ACC112 (cell line): ENCODE results near the gene JPT1.
"Not testable (repeated sequence)": the region's sequence is repeated elsewhere in the genome, so short reads cannot be mapped to it uniquely, and the experiment has no call there.

Source experiments
- H2AFZ ChIP-seq: fragments of 200-600 bp; sonication (generic); one replicate; pipeline ENCODE4 v1.6.0; 2017; ENCODE audit warnings: antibody characterized with exemption, low read length; ENCODE audit not compliant: unreplicated experiment
- H3K27ac ChIP-seq: fragments of 200-600 bp; sonication (generic); 2 replicates; pipeline ENCODE4 v1.5.1; 2014; ENCODE audit warnings: low read depth, mild to moderate bottlenecking, antibody characterized with exemption, low read length, moderate library complexity
- H3K27me3 ChIP-seq: fragments of 200-600 bp; sonication (generic); 2 replicates; pipeline ENCODE4 v1.6.1; 2014; ENCODE audit warnings: mild to moderate bottlenecking, antibody characterized with exemption, low read length, moderate library complexity, mixed read lengths; ENCODE audit not compliant: insufficient read depth
- H3K36me3 ChIP-seq: fragments of 200-600 bp; sonication (generic); 2 replicates; pipeline ENCODE4 v1.6.1; 2016; ENCODE audit warnings: mild to moderate bottlenecking, antibody characterized with exemption, low read length, moderate library complexity, mixed read lengths; ENCODE audit not compliant: insufficient read depth
- H3K4me1 ChIP-seq: fragments of 200-600 bp; sonication (generic); one replicate; pipeline ENCODE4 v1.6.1; 2016; ENCODE audit warnings: low read length, mixed read lengths; ENCODE audit not compliant: insufficient read depth, unreplicated experiment, control insufficient read depth
- H3K4me3 ChIP-seq: fragments of 200-600 bp; sonication (generic); 2 replicates; pipeline ENCODE4 v1.5.1; 2014; ENCODE audit warnings: mild to moderate bottlenecking, low read depth, low read length
- H3K79me2 ChIP-seq: fragments of 200-600 bp; sonication (generic); one replicate; pipeline ENCODE4 v1.6.0; 2016; ENCODE audit warnings: low read length; ENCODE audit not compliant: control insufficient read depth, unreplicated experiment, insufficient read depth

Gene JPT1

GRCh38 chr17:75181110-75181509 is 26.8 kb upstream of the JPT1 start:
- H3K4me1 ChIP-seq = peaks cover 3% of the 10 kb centered on the region
- H3K79me2 ChIP-seq = peaks cover 61% of the 10 kb centered on the region
- H3K36me3 ChIP-seq = peaks cover 5% of the 10 kb centered on the region; the same call in 1 of the 2 replicates
- H3K27ac ChIP-seq = no peak overlapping the region
- no peaks in the 10 kb centered on the region for H3K27me3 ChIP-seq
- H3K4me3 ChIP-seq = peak overlapping the region; percentile 97
- H2AFZ ChIP-seq = no peak overlapping the region

- no peak overlapping the region for H3K27ac ChIP-seq
- no peak overlapping the region for H2AFZ ChIP-seq
- no peak overlapping the region for H3K4me3 ChIP-seq
- H3K4me1 ChIP-seq = peaks cover 3% of the 10 kb centered on the region
- H3K27me3 ChIP-seq = no peaks in the 10 kb centered on the region
- peaks cover 14% of the 10 kb centered on the region for H3K36me3 ChIP-seq
- H3K79me2 ChIP-seq = peaks cover 82% of the 10 kb centered on the region
These were observed 24.1 kb upstream of the JPT1 start for GRCh38 chr17:75178453-75178852.

- no peak overlapping the region for H3K27ac ChIP-seq
- H3K4me3 ChIP-seq = no peak overlapping the region
- no peaks in the 10 kb centered on the region for H3K4me1 ChIP-seq
- H3K27me3 ChIP-seq = no peaks in the 10 kb centered on the region
- H3K79me2 ChIP-seq = peaks cover 83% of the 10 kb centered on the region
- peaks cover 22% of the 10 kb centered on the region for H3K36me3 ChIP-seq
- no peak overlapping the region for H2AFZ ChIP-seq
These were observed 22.3 kb upstream of the JPT1 start for GRCh38 chr17:75176625-75177024.

GRCh38 chr17:75174996-75175395 is 20.7 kb upstream of the JPT1 start:
- Histone ChIP-seq H3K27me3 (no peaks in the 10 kb centered on the region), H3K79me2 (peaks cover 79% of the 10 kb centered on the region), H3K4me3 (no peak overlapping the region), H3K4me1 (no peaks in the 10 kb centered on the region), H3K27ac (no peak overlapping the region), H3K36me3 (peaks cover 25% of the 10 kb centered on the region), H2AFZ (no peak overlapping the region)

- peaks cover 64% of the 10 kb centered on the region for H3K79me2 ChIP-seq
These were observed 19.2 kb upstream of the JPT1 start for GRCh38 chr17:75173526-75173925.

GRCh38 chr17:75168998-75169397 is 14.7 kb upstream of the JPT1 start:
- Histone ChIP-seq H3K4me1 (no peaks in the 10 kb centered on the region), H3K4me3 (no peak overlapping the region), H3K79me2 (peaks cover 27% of the 10 kb centered on the region), H3K36me3 (peaks cover 20% of the 10 kb centered on the region; the same call in 1 of the 2 replicates), H3K27me3 (no peaks in the 10 kb centered on the region), H2AFZ (no peak overlapping the region), H3K27ac (no peak overlapping the region)

More at GRCh38 chr17:75173526-75173925, 19.2 kb upstream of the JPT1 start:
- Histone ChIP-seq H2AFZ (no peak overlapping the region), H3K27me3 (no peaks in the 10 kb centered on the region), H3K36me3 (peaks cover 20% of the 10 kb centered on the region), H3K4me1 (no peaks in the 10 kb centered on the region), H3K4me3 (no peak overlapping the region), H3K27ac (no peak overlapping the region)

- H3K36me3 ChIP-seq = not testable (repeated sequence)
These were observed 10.3 kb upstream of the JPT1 start for GRCh38 chr17:75164606-75165005.

GRCh38 chr17:75163074-75163473 is 8.8 kb upstream of the JPT1 start:
- Histone ChIP-seq H3K79me2 (no peaks in the 10 kb centered on the region), H3K4me1 (peaks cover 15% of the 10 kb centered on the region), H3K27ac (no peak overlapping the region), H3K4me3 (no peak overlapping the region), H3K36me3 (peaks cover 3% of the 10 kb centered on the region; the same call in 1 of the 2 replicates), H2AFZ (no peak overlapping the region), H3K27me3 (no peaks in the 10 kb centered on the region)

More at GRCh38 chr17:75164606-75165005, 10.3 kb upstream of the JPT1 start:
- not testable (repeated sequence) for H2AFZ ChIP-seq, H3K79me2 ChIP-seq, H3K27ac ChIP-seq, H3K4me3 ChIP-seq, H3K27me3 ChIP-seq, H3K4me1 ChIP-seq

GRCh38 chr17:75160211-75160610 is 5.9 kb upstream of the JPT1 start:
- H3K36me3 ChIP-seq = no peaks in the 10 kb centered on the region
- no peak overlapping the region for H2AFZ ChIP-seq
- H3K27ac ChIP-seq = 0 out of 2 replicates have a peak overlapping the region, but pooled peaks have one; percentile 2
- H3K27me3 ChIP-seq = no peaks in the 10 kb centered on the region
- peaks cover 15% of the 10 kb centered on the region for H3K4me1 ChIP-seq
- no peaks in the 10 kb centered on the region for H3K79me2 ChIP-seq
- H3K4me3 ChIP-seq = no peak overlapping the region

GRCh38 chr17:75159196-75160031 is 5.1 kb upstream of the JPT1 start:
- H3K36me3 ChIP-seq = no peaks in the 10 kb centered on the region
- peaks cover 22% of the 10 kb centered on the region for H3K4me1 ChIP-seq
- no peaks in the 10 kb centered on the region for H3K27me3 ChIP-seq
- no peaks in the 10 kb centered on the region for H3K79me2 ChIP-seq
- no peak overlapping the region for H2AFZ ChIP-seq
- H3K4me3 ChIP-seq = no peak overlapping the region
- H3K27ac ChIP-seq = peak overlapping the region; percentile 69

- H2AFZ ChIP-seq, H3K4me3 ChIP-seq: not testable (repeated sequence)
- peak overlapping the region; percentile 69; the same call in 1 of the 2 replicates for H3K27ac ChIP-seq
These were observed 4.2 kb upstream of the JPT1 start for GRCh38 chr17:75158480-75158879.

More at GRCh38 chr17:75158480-75158879, 4.2 kb upstream of the JPT1 start:
- peaks cover 22% of the 10 kb centered on the region for H3K4me1 ChIP-seq
- not testable (repeated sequence) for H3K79me2 ChIP-seq, H3K36me3 ChIP-seq, H3K27me3 ChIP-seq
